Ectodermal cell (in vitro differentiated cells): Measurements from ENCODE around the gene RNF225.

Experiments
- H3K27ac ChIP-seq: 2 replicates; pipeline ENCODE4 v1.7.0; 2013; ENCODE audit warnings: mild to moderate bottlenecking, low read depth, low read length; ENCODE audit not compliant: insufficient read depth, poor library complexity, severe bottlenecking
- H3K27me3 ChIP-seq: 2 replicates; pipeline ENCODE4 v1.7.0; 2013; ENCODE audit warnings: mild to moderate bottlenecking, low read length; ENCODE audit not compliant: insufficient read depth, control insufficient read depth, poor library complexity, severe bottlenecking
- H3K36me3 ChIP-seq: one replicate; pipeline ENCODE4 v1.7.0; 2013; ENCODE audit warnings: low read length; ENCODE audit not compliant: control insufficient read depth, insufficient read depth
- H3K4me1 ChIP-seq: one replicate; pipeline ENCODE4 v1.7.0; 2013; ENCODE audit warnings: low read length; ENCODE audit not compliant: control insufficient read depth, insufficient read depth
- H3K4me3 ChIP-seq: 2 replicates; pipeline ENCODE4 v1.7.0; 2013; ENCODE audit warnings: low read depth, low read length, control low read depth; ENCODE audit not compliant: insufficient read depth
- H3K9me3 ChIP-seq: 2 replicates; pipeline ENCODE4 v1.7.0; 2013; ENCODE audit warnings: mild to moderate bottlenecking, low read length, moderate library complexity; ENCODE audit not compliant: control insufficient read depth
- WGBS, 2 experiments: methylation state at CpG; one replicate each; pipeline ENCODE4 v1.1.7; 2013; ENCODE audit warnings: missing lambda C conversion rate in 2 of 2; 5-methylcytosine and 5-hydroxymethylcytosine counted together

RNF225 gene

GRCh38 chr19:58380037-58380661 is 15.3 kb upstream of the RNF225 start:
- Histone ChIP-seq H3K9me3 (no peaks in the 10 kb centered on the region), H3K4me3 (peak overlapping the region; percentile 67), H3K36me3 (no peaks in the 10 kb centered on the region), H3K27me3 (no peaks in the 10 kb centered on the region), H3K4me1 (peaks cover 11% of the 10 kb centered on the region), H3K27ac (peak overlapping the region; percentile 0)
- 11 to 13% methylated on average over 24 of the region's 24 CpGs for WGBS, 2 experiments

GRCh38 chr19:58380662-58381459 is 14.6 kb upstream of the RNF225 start, which contains the start of gene ZNF837:
ZNF837 (minus strand) TSS chr19:58381030; CDS start chr19:58369332, 11,698 bp downstream.
- Histone ChIP-seq H3K9me3 (no peaks in the 10 kb centered on the region), H3K4me1 (peaks cover 16% of the 10 kb centered on the region), H3K27me3 (no peaks in the 10 kb centered on the region), H3K36me3 (no peaks in the 10 kb centered on the region), H3K4me3 (peak within 1 kb of the TSS; percentile 67), H3K27ac (peak within 1 kb of the TSS; percentile 0)
- WGBS, 2 experiments: 0% methylated on average over 83 of the region's 83 CpGs

- WGBS, 2 experiments: 44 to 49% methylated on average over 22 to 25 of the region's 26 CpGs
- Histone ChIP-seq H3K36me3 (no peaks in the 10 kb centered on the region), H3K4me3 (peak overlapping the region; percentile 67), H3K4me1 (peaks cover 19% of the 10 kb centered on the region), H3K27me3 (no peaks in the 10 kb centered on the region), H3K9me3 (no peaks in the 10 kb centered on the region), H3K27ac (no peak overlapping the region)
Measured at GRCh38 chr19:58381460-58382212, 13.8 kb upstream of the RNF225 start.

GRCh38 chr19:58382997-58383603 is 12.4 kb upstream of the RNF225 start:
- H3K9me3 ChIP-seq: no peaks in the 10 kb centered on the region
- 94% methylated on average over 6 of the region's 6 CpGs for WGBS, 2 experiments
- peaks cover 24% of the 10 kb centered on the region for H3K4me1 ChIP-seq
- H3K27me3 ChIP-seq: no peaks in the 10 kb centered on the region
- H3K36me3 ChIP-seq: no peaks in the 10 kb centered on the region
- no peak overlapping the region for H3K4me3 ChIP-seq
- H3K27ac ChIP-seq: no peak overlapping the region

- Histone ChIP-seq H3K4me1 (peaks cover 25% of the 10 kb centered on the region), H3K27me3 (no peaks in the 10 kb centered on the region), H3K27ac (no peak overlapping the region), H3K9me3 (no peaks in the 10 kb centered on the region), H3K4me3 (peak overlapping the region; percentile 96), H3K36me3 (peaks cover 9% of the 10 kb centered on the region)
- 88 to 91% methylated on average over 9 of the region's 9 CpGs for WGBS, 2 experiments
Measured at GRCh38 chr19:58385313-58385890, 10.1 kb upstream of the RNF225 start.

- Histone ChIP-seq H3K4me3 (peak overlapping the region; percentile 96), H3K27ac (peak overlapping the region; percentile 97), H3K27me3 (no peaks in the 10 kb centered on the region), H3K9me3 (no peaks in the 10 kb centered on the region), H3K36me3 (peaks cover 14% of the 10 kb centered on the region), H3K4me1 (peaks cover 25% of the 10 kb centered on the region)
- 16 to 18% methylated on average over 36 of the region's 36 CpGs for WGBS, 2 experiments
Measured at GRCh38 chr19:58385891-58386575, 9.4 kb upstream of the RNF225 start.

- H3K27me3 ChIP-seq: no peaks in the 10 kb centered on the region
- peak within 1 kb of the TSS; percentile 97 for H3K27ac ChIP-seq
- H3K36me3 ChIP-seq: peaks cover 14% of the 10 kb centered on the region
- H3K4me1 ChIP-seq: peaks cover 21% of the 10 kb centered on the region
- H3K9me3 ChIP-seq: no peaks in the 10 kb centered on the region
- WGBS, 2 experiments: 0% methylated on average over 64 of the region's 64 CpGs
- peak within 1 kb of the TSS; percentile 96 for H3K4me3 ChIP-seq
Measured at GRCh38 chr19:58386576-58387337, 8.7 kb upstream of the RNF225 start, which contains the start of gene RPS5. RPS5 (plus strand) TSS chr19:58387269; CDS start chr19:58388138, 869 bp downstream.

GRCh38 chr19:58387338-58388174 is 7.9 kb upstream of the RNF225 start:
- Histone ChIP-seq H3K36me3 (peaks cover 14% of the 10 kb centered on the region), H3K27me3 (no peaks in the 10 kb centered on the region), H3K27ac (no peak overlapping the region), H3K4me3 (peak overlapping the region; percentile 96), H3K9me3 (no peaks in the 10 kb centered on the region), H3K4me1 (peaks cover 21% of the 10 kb centered on the region)
- 9 to 10% methylated on average over 39 of the region's 39 CpGs for WGBS, 2 experiments
